HG03442 (cell line): ENCODE results near the gene SLC24A1.
"Not testable (repeated sequence)": the region's sequence is repeated elsewhere in the genome, so short reads cannot be mapped to it uniquely, and the experiment has no call there.

Experiments
- ATAC-seq: cut with Tn5 transposase; IDR thresholded peaks from one replicate; pipeline ENCODE4 v1.9.1; 2021; ENCODE audit warnings: mild to moderate bottlenecking, moderate library complexity; ENCODE audit not compliant: unreplicated experiment

The SLC24A1 gene

DNA sequence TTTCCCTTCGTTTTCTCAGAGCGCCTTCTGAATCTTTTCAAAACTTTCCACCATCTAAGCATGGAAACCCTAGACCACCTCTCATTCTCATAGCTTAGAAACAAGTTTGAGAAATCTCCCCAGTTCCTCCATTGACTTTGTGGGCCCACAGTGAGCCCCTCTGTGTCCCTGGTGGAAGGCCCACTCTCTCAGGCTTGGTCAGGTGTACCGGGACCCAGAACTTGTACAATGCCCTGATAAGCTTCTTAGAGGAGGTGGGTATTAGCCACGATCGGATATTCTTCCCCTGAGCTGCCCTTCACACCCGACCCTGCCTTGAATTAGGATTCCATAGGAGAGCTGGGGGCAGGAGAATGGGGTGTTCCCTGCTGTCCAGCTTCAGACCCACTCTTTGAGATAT, at the start of gene SLC24A1:
Gene SLC24A1 (plus strand): TSS at position 301 of the 400 bp plus-strand sequence. CDS start 2,143 bp downstream, outside the sequence.
- no peak for ATAC-seq

DNA sequence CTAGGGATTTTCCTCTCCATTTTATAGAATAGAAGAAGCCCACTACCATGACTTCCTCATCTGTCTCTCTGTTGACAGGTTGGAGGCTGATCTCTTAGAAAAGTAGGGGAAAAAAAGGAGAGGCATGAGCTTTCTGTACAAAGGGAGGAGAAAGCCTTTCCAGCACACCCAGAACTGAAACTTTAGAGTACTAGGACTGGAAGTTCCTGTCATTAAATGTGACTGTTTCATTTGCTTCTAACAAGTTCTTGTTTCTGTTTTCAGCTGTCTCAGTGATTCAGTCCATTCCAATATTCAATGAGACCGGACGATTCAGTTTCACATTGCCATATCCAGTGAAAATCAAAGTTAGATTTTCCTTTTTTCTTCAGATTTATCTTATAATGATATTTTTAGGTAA, 49.8 kb upstream of the SLC24A1 start:
- ATAC-seq = no peak

DNA sequence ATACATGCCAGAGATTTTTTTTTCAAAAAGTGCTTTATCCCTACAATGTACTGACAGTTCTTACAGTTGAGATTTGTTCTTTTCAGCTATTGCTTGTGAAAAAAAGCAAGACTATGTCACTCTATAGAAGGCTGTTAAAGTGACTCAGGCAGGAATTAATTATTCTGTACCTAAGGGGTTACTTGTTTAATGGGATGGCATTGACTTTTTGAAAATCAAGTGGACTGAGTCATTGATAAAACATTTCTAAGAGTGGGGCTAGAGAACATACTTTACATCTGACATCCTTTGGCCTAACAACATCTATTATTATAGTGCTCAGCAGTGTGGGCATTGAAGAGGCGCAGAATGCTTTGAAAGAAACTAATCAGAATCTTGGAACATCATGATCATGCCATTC, 45.1 kb upstream of the SLC24A1 start:
- no peak for ATAC-seq

DNA sequence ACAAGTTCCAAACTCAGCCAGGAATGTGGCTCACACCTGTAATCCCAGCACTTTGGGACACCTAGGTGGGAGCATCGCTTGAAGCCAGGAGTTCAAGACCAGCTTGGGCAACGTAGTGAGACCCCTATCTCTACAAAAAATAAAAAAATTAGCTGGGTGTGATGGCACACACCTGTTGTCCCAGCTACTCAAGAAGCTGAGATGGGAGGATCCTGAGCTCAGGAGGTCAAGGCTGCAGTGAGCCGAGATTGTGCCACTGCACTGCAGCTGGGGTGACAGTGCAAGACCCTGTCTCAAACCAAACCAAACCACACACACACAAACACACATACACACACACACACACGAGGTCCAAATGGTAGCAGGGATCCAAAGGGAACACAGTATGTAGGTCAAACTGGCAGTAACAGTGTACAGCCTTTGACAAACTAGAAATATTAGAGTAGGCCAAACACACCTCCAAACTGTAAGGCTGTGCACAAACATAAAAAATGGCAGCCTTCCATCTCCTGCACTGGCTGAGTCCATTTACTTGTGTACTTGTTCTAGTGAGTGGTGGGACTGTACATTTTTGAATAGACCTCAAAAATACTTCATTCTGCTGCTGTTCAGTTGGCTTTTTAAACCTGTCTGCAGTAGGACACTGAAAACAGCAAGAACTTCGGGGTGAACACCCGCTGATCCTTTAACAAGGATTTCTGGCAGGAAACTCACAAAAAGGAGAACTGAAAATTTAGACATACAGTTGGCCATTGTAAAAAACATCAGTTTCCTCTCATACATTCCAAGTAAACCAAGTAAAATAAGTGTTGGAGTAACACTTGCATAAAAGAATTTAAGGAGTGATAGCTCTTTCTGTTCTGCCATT, 44.4 kb upstream of the SLC24A1 start:
- ATAC-seq = no peak

DNA sequence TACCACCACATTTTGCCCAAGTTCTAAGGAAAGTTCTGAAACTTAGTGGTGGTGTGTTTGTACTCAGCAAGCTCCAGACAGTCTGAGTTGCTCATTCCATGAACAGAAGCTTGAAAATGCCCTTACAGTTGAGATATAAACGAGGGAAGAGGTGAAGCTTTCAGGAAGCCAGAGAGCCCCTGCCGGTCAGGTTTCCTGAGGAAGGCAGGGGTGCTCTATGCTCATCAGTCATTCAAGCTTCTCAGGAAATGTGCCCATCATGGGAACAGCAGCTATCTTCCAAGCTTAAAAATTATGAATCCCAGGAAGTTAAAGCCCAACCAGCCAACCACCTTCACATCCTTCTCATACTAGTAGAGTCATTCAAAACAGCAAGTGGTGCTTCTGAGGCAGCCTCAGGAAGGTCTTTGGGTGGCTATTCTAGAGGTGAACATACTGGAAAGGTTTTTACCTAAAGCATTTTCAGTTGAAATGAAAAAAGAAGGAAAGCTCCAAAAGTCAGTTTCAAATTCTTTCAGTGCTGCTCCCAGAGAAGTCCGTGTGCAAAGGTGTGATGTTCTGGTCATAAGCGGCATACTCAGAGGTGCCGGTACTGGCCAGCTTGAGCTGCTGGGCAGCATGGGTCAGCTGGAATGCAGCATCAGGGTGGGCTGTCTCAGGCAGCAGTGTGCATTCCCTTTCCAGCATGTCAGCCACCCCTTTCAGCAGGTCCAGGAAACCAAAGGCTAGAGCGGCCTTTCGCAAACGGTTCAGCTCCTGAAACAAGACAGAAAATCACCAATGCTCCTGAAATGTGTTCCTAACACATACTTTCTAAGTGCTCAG, 42.6 kb upstream of the SLC24A1 start:
- ATAC-seq = no peak

DNA sequence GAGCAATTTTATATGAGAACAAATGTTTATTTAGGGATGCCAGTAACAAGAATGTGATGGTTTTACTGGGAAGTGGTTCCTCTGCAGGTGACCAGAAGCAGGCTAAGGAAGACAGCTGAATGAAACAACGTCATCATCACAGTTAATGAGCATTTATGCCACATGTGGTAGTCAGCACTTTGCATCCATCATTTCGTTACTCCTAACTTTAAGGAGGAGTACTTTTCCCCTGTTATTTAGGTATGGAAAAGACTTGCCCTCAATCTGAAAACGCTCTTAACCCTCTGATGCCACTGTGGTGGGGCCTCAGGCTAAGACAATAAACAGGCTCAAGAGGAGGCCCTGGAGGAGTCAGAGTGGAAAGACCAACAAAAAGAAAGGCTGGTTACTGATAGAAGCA, 42.0 kb upstream of the SLC24A1 start:
- no peak for ATAC-seq

DNA sequence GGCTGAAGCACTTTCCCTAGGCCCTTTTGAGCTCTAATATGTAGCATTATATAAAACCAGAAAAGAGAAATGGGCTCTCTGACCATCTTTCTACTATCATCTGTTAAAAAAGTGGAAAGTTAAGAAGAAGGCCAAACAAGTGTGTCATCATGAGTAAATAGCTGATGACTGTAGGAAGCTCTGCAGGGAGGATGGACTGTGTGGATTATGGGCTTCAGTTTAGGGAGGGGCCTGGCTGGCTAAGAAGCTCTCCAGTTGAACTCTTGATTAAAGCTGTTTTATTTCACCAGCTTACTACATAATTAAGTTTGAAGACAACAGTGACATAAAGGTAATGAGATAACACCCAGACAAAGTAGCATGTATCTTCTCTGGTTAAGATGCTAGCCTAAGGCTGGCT, 41.5 kb upstream of the SLC24A1 start:
- no peak for ATAC-seq

DNA sequence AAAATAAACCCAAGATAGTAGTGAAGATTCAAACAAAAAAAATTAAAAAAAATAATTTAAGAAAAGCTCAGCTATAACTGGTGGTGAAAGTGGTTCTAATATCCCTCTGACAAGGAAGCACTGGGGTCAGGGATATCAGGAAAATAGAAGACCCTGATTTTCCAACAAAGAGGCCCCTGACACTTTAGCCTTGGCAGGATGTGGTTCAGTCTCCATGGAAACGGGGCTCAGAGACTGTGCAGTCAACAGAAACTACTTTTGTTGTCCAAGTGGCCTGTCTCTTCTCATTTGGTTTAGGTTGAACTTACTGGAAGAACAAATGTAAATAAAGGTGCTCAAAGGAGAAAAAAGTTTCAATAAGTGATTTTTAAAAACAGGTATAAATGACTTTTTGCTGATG, 38.0 kb upstream of the SLC24A1 start:
- no peak for ATAC-seq

DNA sequence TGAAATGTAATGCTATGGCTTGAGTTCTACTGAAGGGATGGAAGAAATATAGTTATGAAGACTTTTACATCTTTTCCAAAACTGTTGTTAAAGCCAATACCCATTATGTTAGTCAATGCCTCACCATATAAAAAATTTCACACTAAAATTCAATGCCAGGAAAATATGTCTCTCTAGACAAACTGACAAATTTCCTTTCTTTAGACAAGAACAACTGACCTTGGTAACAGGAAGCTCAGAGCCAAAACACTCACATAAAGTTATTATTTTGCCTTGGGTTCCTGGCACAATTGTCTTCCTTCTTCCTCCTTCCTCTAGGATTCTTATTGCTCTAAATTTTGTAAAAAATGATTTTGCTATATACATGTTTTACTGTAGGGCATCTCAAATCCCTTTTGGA, 37.5 kb upstream of the SLC24A1 start:
- ATAC-seq = no peak

DNA sequence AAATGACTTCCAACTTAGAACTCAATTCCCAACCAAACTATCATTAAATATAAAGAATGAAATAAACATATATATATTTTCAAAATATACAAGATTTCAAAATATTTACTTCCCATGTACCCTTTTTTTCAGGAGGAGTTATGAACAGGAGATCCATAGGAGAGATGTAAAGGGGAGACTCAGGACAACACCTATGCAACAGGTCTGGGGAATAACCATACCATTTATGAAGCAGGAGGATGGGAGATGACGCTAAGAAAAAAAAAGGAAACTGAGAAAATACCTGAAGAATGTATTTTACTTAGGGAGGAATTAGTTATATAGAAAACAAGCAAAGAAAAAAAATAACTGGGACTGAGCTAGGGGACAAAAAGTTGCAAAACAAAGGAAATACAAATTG, 34.6 kb upstream of the SLC24A1 start:
- no peak for ATAC-seq

DNA sequence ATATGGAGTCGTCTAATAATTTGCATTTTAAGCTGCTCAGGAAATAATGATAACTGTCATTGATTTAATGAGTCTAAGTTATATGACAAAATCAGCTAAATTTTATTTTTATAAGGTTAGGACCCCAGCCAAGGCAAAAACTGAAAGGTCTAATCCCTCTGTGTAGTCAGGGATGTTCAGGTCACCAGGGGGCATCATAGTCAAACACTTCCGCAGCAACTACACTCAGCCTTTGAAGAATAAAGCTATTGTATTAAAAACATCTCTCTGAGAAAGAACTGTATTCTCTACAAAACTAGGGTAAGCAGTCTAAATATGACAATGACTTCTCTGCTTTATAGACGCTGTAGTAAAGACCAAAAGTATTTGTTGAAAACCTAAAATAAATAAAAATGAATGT, 25.8 kb upstream of the SLC24A1 start:
- ATAC-seq = no peak

DNA sequence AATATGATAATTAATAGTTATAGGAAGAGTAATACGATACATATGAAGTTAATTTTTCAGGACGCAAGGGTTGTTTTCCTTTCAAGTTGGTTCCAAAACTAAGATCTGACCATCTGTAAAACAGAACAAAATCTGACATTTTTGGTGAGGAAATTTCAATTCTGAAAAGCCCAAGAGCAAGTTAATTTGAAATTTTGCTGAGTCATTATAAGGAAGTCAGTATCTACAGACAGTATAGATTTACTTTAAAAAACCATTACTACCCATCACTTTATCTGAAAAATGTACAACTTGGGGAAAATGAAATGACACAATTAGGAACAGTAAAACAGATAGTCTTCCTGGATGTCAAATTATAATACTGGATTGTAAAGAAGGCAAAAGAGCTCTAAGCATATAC, 23.3 kb upstream of the SLC24A1 start:
- no peak for ATAC-seq

DNA sequence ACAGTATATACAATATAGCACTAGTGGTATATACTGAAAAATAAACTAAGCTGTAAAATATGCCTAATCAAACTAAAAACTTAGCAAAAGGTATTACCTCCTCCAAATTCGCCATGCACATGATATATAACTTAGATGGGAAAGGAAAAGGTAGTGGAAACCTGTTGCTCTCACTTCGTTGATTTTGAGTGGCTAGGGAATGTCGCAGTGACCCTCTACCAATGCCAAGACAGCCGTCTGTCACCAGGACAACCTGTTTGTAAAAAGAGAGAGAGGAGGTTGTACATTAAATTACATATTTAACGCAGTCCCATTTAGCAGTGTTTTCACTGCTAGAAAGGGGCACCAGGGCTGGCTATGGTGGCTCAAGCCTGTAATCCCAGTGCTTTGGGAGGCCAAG, 22.1 kb upstream of the SLC24A1 start:
- no peak for ATAC-seq

DNA sequence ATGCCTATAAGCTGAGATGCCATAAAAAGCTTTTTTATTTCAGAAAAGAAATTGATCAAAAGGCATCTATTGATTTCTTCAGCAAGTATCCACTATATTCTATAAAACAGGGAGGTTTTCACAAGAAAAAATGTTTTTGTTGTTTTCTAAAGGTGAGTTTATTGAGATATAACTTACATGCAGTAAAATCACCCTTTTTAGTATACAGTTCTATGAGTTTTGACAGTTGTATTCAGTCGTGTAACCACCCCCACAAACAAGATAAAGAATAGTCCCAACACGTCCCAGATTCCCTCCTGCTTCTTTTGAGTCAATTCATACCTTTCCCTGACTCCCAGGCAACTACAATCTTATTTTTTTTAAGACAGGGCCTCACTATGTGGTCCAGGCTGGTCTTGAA, 18.6 kb upstream of the SLC24A1 start:
- ATAC-seq = no peak

DNA sequence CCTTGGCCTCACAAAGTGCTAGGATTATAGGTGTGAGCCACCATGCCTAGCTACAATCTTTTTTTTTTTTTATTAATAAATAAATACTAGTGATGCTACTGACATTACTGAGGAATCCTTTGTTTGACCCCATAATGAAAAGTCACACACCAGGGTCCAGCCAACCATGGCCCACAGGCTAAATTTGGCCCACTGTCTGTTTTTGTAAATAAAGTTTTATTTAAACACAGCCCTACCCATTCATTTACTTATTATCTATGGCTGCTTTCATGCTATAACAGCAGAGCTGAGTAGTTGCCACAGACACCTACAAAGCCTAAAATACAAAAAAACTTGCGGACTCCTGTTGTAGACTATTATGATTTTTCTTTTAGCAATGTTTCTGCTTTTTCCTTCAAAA, 18.2 kb upstream of the SLC24A1 start:
- no peak for ATAC-seq

DNA sequence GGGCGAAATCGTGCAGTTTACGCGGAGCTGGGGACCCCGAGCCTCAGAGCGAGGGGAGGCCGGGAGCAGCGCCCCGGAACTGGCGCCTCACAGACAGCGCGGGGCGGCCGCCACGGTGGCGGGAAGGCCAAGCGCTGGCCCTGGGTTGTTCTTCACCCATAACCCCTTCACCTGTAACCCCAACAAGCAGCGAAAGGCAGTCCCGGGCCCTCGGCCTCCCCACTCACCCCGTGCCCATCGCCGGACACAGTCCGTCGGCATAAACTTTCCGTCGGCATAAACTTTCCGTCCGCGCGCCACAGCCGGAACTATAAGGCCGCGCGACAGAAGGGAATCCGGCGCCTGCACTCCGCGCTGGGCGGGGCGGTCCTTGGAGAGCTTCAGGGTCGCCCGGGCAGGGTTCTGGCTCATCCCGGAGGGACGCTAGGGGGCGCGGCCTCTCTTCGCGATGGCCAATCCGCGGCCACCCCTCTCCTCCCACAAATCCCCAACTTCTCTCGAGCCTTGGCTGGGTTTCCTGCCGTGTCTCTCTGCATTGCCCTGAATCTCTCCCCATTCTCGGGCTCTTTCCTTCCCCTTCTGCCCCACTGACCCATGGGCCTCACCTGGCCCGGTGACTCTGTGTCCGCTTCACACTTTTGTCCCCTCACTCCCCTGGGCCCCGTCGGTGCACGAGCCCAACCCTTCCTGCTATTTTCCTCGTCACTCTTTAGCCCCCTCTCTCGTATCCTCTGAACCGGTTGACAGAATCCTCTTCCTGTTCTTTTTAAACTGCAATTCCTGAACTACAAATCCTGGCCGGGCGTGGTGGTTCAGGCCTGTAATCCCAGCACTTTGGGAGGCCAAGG, 10.6 kb upstream of the SLC24A1 start, which contains the start of gene INTS14:
Gene INTS14 (minus strand): TSS at position 261 of the 848 bp plus-strand sequence. CDS start 3,751 bp downstream, outside the sequence.
- ATAC-seq = peak; percentile 93

DNA sequence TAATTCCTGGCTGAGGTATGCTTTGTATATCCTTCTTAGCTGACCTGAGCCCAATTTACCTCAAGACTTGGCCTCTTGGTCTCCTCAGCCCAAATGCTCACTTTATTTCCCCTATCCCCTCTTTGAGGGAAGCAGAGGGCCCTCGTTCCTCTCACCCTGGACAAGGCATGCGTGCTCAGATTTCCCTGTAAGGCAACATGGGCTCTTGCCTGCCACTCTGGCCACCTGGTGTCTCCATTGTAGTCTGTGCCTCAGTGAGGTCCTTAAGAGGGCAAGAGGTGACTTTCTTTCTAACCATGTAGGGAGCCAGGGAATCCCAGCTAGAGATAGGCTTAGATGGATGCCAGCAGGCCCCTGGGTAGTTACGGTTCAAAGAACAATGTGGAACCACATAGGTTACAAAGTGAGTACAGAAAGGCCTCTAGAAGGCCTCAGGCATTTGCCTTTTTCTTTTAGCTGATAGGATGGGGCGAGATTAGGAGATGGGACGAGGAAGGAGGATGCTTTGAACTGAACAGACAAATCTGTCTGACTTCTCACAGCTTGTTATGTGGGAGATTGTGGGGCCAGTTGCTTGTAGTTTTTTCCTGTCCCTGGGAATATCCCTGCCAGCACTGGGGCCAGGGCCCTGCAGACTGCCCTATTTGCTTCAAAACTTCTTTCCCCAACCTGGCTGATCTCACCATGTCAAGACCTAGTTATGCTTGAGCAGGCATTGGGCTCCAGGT, 9.7 kb upstream of the SLC24A1 start:
- no peak for ATAC-seq

DNA sequence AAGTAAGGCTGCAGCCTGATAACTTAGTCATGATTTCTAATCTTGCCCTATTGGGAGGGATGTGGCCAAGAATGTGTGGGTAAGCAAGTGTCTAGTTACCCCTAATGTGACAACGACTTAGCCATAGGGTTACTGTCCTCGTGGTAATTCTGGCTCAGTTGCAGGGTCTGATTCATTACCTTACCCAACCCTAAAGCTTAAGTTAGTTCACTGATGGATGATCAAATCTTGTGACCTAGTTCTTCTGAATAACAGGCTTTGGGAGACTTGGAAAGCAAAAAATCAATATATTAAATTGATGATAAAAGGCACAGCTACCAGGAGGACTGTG, 9.2 kb upstream of the SLC24A1 start:
- no peak for ATAC-seq

DNA sequence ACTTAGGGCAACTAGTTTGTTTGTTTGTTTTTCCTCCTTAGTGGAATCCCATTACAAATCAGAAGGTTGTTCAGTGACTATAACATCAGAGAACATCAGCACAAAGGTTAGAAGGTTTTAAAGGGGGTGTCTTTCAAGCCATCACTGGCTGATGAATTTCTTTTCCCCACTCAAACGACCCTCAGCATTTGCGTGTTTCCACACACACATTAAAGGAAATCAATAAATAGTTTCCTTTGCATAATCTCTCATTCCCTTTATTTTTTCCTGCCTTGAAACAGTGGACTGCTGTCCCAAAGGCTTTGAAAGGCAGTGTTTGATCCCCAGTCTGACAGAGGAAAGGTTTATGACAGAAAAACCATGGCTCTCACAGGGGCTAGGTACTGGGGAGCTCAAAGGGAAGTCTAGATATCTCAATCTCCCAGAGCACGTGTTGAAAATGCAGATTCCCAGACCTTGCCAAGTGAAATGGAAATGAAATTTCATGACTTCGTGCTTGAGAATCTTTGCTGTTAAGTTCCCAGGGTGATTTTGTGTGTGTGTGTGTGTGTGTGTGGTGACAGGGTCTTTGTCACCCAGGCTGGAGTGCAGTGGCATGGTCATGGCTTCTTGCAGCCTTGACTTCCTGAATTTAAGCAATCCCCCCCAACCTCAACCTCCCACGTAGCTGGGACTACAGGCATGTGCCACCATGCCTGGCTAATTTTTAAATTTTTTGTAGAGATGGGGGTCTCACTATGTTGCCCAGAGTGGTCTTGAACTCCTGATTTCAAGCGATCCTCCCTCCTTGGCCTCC, 8.6 kb upstream of the SLC24A1 start:
- ATAC-seq = no peak

DNA sequence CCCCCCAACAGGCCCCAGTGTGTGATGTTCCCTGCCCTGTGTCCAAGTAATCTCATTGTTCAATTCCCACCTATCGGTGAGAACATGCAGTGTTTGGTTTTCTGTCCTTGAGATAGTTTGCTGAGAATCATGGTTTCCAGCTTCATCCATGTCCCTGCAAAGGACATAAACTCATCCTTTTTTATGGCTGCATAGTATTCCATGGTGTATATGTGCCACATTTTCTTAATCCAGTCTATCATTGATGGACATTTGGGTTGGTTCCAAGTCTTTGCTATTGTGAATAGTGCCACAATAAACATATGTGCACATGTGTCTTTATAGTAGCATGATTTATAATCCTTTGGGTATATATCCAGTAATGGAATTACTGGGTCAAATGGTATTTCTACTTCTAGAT, 5.9 kb upstream of the SLC24A1 start:
- not testable (repeated sequence) for ATAC-seq
